ENCODE measurements around the gene GRWD1.

- no peak for TF ChIP-seq CTCF (IDR thresholded peaks at IDR 0.05; ENCODE audit: insufficient read depth, low read depth, low read length)
- TF ChIP-seq EZH2 (IDR thresholded peaks at IDR 0.05; ENCODE audit: insufficient read depth, low read length) = no peak
Measured at GRCh38 chr19:48455171-48455907, 9.6 kb downstream of the GRWD1 start, which contains the start of gene KCNJ14.

Measured in astrocyte (in vitro differentiated cells and primary cell).